Uterus (tissue), 2 donors: ENCODE results near the gene CAPZA2.

Experiments
- POLR2A ChIP-seq, 2 donors: fragments of 450-650 bp; IDR thresholded peaks; one replicate each; pipeline ENCODE4 v1.6.1; 2016; ENCODE audit warnings: antibody characterized with exemption in 2 of 2, mild to moderate bottlenecking in 1 of 2, moderate library complexity in 1 of 2
- TF ChIP-seq, protein P1 (sequence below), 4 experiments: fragments of 200-600 bp in 2 of 4; fragments of 450-650 bp in 2 of 4; sonication (generic) in 2 of 4; IDR thresholded peaks; one replicate each; pipeline ENCODE4 v1.5.1; 2016 to 2019; ENCODE audit warnings: antibody characterized with exemption in 4 of 4, mild to moderate bottlenecking in 2 of 4, moderate library complexity in 1 of 4

GRCh38 chr7:116949941-116950801 lies 87.8 kb downstream of the CAPZA2 start:
- TF ChIP-seq, protein P1, sequence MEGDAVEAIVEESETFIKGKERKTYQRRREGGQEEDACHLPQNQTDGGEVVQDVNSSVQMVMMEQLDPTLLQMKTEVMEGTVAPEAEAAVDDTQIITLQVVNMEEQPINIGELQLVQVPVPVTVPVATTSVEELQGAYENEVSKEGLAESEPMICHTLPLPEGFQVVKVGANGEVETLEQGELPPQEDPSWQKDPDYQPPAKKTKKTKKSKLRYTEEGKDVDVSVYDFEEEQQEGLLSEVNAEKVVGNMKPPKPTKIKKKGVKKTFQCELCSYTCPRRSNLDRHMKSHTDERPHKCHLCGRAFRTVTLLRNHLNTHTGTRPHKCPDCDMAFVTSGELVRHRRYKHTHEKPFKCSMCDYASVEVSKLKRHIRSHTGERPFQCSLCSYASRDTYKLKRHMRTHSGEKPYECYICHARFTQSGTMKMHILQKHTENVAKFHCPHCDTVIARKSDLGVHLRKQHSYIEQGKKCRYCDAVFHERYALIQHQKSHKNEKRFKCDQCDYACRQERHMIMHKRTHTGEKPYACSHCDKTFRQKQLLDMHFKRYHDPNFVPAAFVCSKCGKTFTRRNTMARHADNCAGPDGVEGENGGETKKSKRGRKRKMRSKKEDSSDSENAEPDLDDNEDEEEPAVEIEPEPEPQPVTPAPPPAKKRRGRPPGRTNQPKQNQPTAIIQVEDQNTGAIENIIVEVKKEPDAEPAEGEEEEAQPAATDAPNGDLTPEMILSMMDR (IDR thresholded peaks at IDR 0.05) = no peak
- no peak for TF ChIP-seq POLR2A (IDR thresholded peaks at IDR 0.05)
